Prostate gland (tissue), 2 donors: ENCODE data around the gene TUBB2B.

Experiments used
- CTCF ChIP-seq, 4 experiments: fragments of 200-600 bp in 2 of 4; fragments of 450-650 bp in 2 of 4; sonication (generic) in 2 of 4; IDR thresholded peaks; 1 replicate in 3 of 4; 2 replicates in 1 of 4; pipeline ENCODE4 v1.5.1; 2016 to 2019; ENCODE audit warnings: antibody characterized with exemption in 4 of 4, mild to moderate bottlenecking in 2 of 4, moderate library complexity in 2 of 4
- POLR2A ChIP-seq: fragments of 450-650 bp; IDR thresholded peaks from one replicate; pipeline ENCODE4 v1.6.1; 2016; ENCODE audit warnings: antibody characterized with exemption, mild to moderate bottlenecking

GRCh38 chr6:3190056-3190455 lies 37.4 kb downstream of the TUBB2B start:
- no peak for TF ChIP-seq CTCF (IDR thresholded peaks at IDR 0.05)
- TF ChIP-seq POLR2A, result no peak
